Nephron progenitor cell (in vitro differentiated cells): ENCODE results near the gene PRIMPOL.

ENCODE experiments used
- DNase-seq: peaks from one replicate; pipeline ENCODE4 v3.0.0; 2021
- H3K27ac Mint-ChIP-seq: 2 replicates; pipeline ENCODE4 v1.8.0; 2021; ENCODE audit warnings: mild to moderate bottlenecking, moderate library complexity, mixed read lengths
- H3K27me3 Mint-ChIP-seq: 2 replicates; pipeline ENCODE4 v1.8.0; 2021; ENCODE audit warnings: mild to moderate bottlenecking, low read depth, mixed read lengths; ENCODE audit not compliant: poor library complexity
- H3K36me3 Mint-ChIP-seq: 2 replicates; pipeline ENCODE4 v1.8.0; 2021; ENCODE audit warnings: low read depth, mixed read lengths
- H3K4me1 Mint-ChIP-seq: 2 replicates; pipeline ENCODE4 v1.8.0; 2021; ENCODE audit warnings: mixed read lengths
- H3K4me3 Mint-ChIP-seq: 2 replicates; pipeline ENCODE4 v1.8.0; 2021; ENCODE audit warnings: mild to moderate bottlenecking, moderate library complexity, mixed read lengths
- H3K9me3 Mint-ChIP-seq: 2 replicates; pipeline ENCODE4 v1.8.0; 2021; ENCODE audit warnings: mild to moderate bottlenecking, moderate library complexity, mixed read lengths
- TF ChIP-seq, protein P1 (sequence below): fragments of 200-600 bp; sonication (generic); IDR thresholded peaks from 2 replicates; pipeline ENCODE4 v1.5.0; 2021; ENCODE audit warnings: antibody characterized with exemption

Gene PRIMPOL

DNA sequence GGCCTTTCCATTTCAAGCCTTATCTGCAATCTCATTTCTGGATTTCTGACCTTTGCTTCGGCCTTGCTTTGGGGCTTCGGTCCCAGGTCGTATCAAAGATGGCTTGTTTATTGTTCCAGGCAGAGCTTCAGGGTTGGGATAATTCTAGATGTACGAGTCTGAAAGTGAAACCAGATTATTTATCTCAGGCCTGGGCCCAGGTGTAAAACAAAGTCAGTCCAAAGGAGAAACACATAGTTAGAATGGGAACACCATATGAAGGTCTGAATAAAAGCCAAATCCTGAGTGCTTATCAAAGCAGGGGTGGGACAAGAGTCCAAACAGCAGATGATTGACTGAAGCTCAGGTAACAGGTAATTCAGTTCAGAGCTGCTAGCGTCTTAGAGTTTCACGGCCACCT, 17.1 kb downstream of the PRIMPOL start:
- no peak overlapping the region for H3K4me3 Mint-ChIP-seq
- peaks cover 11% of the 10 kb centered on the region for H3K4me1 Mint-ChIP-seq
- H3K27ac Mint-ChIP-seq: peak overlapping the region; percentile 36
- no peak for DNase-seq
- TF ChIP-seq, protein P1, sequence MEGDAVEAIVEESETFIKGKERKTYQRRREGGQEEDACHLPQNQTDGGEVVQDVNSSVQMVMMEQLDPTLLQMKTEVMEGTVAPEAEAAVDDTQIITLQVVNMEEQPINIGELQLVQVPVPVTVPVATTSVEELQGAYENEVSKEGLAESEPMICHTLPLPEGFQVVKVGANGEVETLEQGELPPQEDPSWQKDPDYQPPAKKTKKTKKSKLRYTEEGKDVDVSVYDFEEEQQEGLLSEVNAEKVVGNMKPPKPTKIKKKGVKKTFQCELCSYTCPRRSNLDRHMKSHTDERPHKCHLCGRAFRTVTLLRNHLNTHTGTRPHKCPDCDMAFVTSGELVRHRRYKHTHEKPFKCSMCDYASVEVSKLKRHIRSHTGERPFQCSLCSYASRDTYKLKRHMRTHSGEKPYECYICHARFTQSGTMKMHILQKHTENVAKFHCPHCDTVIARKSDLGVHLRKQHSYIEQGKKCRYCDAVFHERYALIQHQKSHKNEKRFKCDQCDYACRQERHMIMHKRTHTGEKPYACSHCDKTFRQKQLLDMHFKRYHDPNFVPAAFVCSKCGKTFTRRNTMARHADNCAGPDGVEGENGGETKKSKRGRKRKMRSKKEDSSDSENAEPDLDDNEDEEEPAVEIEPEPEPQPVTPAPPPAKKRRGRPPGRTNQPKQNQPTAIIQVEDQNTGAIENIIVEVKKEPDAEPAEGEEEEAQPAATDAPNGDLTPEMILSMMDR: no peak
- H3K9me3 Mint-ChIP-seq: no peaks in the 10 kb centered on the region
- H3K36me3 Mint-ChIP-seq: peaks cover 34% of the 10 kb centered on the region
- H3K27me3 Mint-ChIP-seq: no peaks in the 10 kb centered on the region

DNA sequence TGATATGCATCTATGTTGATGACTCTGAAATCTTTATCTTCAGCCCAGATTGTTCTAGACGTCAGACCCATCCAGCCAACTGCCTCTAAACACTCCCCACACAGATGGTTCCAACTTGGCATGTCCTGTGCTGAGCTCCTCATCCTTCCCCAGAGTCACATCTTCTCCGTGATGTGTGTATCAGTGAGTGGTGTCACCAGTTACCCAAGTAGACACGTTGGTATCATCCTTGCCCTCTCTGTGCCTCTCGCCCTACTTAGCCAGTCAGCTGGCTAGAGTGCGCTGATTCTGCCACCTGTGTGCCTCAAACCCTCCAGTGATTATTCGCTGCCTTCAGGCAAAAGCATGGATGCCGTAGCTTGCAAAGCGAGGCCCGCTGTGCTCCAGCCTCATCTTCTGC, 18.6 kb downstream of the PRIMPOL start:
- Mint-ChIP-seq H3K36me3 (peaks cover 46% of the 10 kb centered on the region), H3K27ac (peak overlapping the region; percentile 59), H3K27me3 (no peaks in the 10 kb centered on the region), H3K9me3 (no peaks in the 10 kb centered on the region), H3K4me1 (peaks cover 11% of the 10 kb centered on the region), H3K4me3 (no peak overlapping the region)
- TF ChIP-seq, protein P1: no peak
- DNase-seq: no peak

GRCh38 chr4:184668511-184669114, 19.1 kb downstream of the PRIMPOL start:
- H3K9me3 Mint-ChIP-seq: no peaks in the 10 kb centered on the region
- H3K36me3 Mint-ChIP-seq: peaks cover 47% of the 10 kb centered on the region
- no peaks in the 10 kb centered on the region for H3K27me3 Mint-ChIP-seq
- DNase-seq: no peak
- H3K4me3 Mint-ChIP-seq: no peak overlapping the region
- H3K27ac Mint-ChIP-seq: peak overlapping the region; percentile 59
- TF ChIP-seq, protein P1: no peak
- H3K4me1 Mint-ChIP-seq: peaks cover 11% of the 10 kb centered on the region

GRCh38 chr4:184669251-184669650, 19.7 kb downstream of the PRIMPOL start:
- TF ChIP-seq, protein P1: no peak
- Mint-ChIP-seq H3K36me3 (peaks cover 53% of the 10 kb centered on the region), H3K27ac (no peak overlapping the region), H3K9me3 (no peaks in the 10 kb centered on the region), H3K27me3 (no peaks in the 10 kb centered on the region), H3K4me1 (peaks cover 11% of the 10 kb centered on the region), H3K4me3 (no peak overlapping the region)
- DNase-seq: no peak

GRCh38 chr4:184671101-184671500, 21.6 kb downstream of the PRIMPOL start:
- Mint-ChIP-seq H3K4me3 (no peak overlapping the region), H3K4me1 (peaks cover 11% of the 10 kb centered on the region), H3K9me3 (no peaks in the 10 kb centered on the region), H3K27ac (peak overlapping the region; percentile 89), H3K27me3 (peaks cover 3% of the 10 kb centered on the region), H3K36me3 (peaks cover 55% of the 10 kb centered on the region)
- no peak for DNase-seq
- TF ChIP-seq, protein P1: no peak

DNA sequence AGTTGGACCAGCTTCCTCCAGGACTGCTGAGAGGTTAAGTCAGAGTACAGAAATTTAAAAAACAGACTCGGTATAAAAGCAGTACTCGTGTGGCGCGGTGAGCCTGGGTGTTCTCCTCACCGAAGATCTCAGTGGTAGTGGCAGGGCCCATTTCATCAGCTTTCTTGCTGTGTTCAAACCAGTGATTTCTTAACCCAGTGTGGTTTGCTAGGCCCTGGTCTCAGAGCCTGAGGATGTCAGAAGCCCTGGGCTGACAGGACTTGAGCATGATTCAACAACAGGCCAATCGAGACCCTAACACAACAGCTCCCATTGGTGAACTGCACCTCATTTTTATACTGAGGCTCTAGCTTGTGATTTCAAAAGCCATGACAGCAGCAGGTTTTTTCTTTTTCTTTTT, 23.2 kb downstream of the PRIMPOL start:
- no peak for DNase-seq
- Mint-ChIP-seq H3K36me3 (peaks cover 42% of the 10 kb centered on the region), H3K4me3 (no peak overlapping the region), H3K27me3 (peaks cover 3% of the 10 kb centered on the region), H3K9me3 (no peaks in the 10 kb centered on the region), H3K4me1 (peaks cover 11% of the 10 kb centered on the region), H3K27ac (no peak overlapping the region)
- TF ChIP-seq, protein P1: no peak
